Medulla oblongata (tissue), 1 donor: ENCODE measurements around the gene ABCC5.

Experiments
- DNase-seq: peaks from one replicate; pipeline ENCODE4 v3.0.0-alpha.2; 2015; ENCODE audit errors: extremely low spot score

Gene ABCC5

DNA sequence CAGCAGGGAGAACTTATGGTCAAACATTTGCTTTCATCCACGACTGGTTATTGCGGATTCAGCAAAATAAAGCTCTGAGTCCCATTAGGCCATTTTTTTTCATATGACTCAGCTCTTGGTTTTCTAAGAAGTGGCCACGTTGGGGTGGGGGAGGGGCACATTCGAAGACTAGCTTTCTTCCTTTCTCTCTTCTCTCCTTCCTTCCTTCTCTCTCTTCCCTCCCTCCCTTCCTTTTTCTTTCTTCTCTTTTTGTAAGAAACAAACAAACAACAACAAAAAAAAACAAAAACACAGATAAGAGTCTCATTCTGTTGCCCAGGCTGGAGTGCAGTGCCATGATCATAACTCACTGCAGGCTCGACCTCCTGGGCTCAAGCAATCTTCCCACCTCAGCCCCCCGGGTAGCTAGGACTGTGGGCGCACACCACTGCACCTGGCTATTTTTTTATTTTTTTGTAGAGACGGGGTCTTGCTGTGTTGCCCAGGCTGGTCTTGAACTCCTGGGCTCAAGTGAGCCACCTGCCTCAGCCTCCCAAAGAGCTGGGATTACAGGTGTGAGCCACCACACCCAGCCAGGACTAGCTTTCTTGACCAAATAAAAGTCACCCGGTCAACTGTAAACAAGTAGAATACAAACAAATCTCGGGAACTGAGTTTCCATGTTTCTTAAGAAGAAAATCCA is 41.6 kb downstream of the ABCC5 start:
- no peak for DNase-seq

DNA sequence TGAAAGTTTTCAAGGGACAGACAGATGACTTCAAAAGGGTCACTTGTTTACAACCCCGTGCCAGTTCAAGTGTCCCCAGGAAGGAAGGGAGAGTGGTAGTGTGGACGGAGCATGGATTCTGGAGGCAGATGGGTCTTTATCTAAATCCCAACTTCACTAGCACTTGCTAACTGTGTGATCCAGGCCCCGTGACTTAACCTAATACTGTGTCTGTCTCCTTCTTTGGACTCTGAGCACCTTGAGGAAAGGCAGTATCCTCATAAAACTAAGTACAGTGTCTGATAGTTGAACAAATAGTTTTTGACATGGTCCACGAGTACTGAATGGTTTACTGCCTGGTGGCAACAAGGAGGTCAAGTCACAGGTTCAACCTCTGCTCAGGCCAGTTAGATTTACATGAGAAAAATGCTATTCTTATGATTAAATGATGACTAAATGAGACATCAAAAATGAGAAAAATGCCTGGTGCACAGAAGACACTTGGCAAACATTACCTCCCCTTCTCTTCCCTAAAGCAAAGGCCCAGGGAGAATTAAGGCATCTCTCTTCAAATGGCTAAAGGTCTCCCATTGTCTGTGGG is 48.9 kb downstream of the ABCC5 start:
- DNase-seq, result no peak

DNA sequence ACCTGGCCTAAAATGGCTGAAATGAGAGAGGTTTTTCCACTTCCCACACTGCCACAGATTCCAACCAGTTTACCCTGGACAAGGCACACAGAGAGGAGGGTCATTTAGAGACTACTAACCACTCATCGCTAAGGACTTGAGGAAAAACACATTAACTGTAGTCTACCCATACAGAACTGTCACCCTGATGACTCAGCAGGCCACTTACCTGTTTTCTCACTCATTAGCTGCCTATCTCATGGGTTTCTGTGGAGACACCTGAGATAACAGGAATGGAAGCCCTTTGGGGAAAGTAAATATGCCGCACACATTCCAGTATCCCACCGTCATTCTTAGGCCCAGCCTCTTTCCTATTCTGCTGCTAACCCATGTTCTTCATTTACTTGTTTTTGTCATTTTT is 50.0 kb downstream of the ABCC5 start:
- no peak for DNase-seq

DNA sequence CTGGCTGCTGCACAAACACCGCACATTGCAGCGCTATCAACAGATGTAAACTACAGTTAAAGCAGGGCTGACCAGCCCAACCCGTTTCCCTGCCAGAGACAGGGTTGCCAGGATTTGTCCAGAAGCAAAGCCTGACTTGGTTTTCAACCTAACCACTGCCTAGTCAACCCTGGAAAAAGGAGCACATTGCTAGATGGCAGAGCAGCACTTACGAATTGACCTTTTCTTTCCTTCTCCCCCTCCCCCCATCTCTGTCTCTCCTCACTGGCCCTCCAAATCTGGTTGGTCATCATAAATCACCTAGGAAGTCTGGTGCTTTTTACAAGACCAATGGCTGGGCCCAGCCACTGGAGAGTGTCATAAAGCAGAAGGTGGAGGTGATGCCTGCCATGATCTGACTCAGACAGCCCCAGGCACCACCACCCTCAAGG is 51.3 kb downstream of the ABCC5 start:
- DNase-seq, result no peak

DNA sequence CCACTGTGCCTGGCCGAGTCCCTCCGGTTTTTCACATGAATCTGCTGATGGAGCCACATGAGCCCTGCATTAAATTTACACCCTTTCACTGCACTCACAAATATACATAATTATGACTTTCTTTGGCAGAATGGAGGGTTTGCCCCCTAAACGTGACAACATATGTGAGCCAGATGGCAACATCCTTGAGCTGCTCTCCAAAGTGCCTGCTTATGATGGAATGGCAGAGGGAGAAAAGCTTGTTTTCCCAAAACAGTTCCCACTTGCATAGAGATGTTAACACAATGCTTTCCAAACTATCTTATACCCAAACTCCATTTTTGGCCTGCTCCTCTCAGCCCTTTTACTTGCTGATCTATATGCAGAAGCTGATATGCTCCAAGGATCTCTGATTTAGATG is 54.9 kb downstream of the ABCC5 start:
- DNase-seq, result no peak

DNA sequence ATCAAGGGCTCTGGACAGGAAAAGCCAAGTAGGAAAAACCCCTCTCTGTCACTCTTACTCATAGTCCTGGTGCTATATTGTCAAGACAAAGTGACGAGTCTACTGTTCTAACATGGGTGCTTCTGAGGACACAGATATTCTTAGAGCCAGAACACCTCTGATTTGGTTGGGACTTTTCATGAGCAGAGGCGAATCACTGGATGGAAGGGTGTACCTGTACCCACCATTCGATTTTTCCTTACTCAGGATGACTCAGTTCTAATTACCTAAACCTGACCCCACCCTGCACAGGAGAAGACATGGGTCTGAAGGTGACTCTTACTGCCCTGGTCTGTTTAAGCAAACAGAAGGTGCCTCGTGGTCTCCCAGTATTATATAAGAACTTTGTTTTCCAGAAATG is 58.5 kb downstream of the ABCC5 start:
- no peak for DNase-seq

DNA sequence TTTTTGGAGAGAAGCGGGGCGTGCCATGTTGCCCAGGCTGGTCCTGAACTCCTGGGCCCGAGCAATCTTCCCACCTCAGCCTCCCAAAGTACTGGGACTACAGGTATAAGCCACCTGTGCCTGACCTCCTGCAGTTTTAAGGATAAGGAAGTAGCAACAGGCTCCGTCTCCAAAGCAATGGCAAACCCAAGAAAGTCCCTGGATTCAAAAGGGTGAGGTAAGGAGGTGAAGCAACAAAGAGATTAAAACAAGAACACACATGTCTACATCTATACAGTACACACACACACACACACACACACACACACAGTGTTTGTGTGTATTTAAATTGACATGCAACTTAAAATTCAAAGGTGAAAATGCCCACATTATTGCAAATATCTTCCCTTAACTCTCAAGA is 58.9 kb downstream of the ABCC5 start:
- DNase-seq, result no peak

DNA sequence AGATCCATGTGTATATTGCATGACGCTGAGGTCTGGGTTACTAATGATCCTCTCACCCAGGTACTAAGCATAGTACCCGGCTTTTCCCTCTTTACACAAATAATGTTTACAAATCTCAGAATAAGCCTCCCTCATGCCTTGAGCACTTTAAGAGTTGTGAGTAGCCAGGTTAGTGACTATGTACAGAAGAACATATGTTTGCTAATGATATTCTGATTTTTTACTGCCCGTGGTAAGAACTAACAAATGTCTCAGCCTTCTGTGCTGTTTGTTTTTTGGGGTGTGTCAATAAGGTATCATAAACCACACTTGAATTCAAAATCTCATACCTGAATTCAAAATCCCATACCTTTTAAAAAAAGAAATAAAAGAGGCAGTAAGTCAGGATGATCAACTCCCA is 59.5 kb downstream of the ABCC5 start:
- DNase-seq, result no peak

DNA sequence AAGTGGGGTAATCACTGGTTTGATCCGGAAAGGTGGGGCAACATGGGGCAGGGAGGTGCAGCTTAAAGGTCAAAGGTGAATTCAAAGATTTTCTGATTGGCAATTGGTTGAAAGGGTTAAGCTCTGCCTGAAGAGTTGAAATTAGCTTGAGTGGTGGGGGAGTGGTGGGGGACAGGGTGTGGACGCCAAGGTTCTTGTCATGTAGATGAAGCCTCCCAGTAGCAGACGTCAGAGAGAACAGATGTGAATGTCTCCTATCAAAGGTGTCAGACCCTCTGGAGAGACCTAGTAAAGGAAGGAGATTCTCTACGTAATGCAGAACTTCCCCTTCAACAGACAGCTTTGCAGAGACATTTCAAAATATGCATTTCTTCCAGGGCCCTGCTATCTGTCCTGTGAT is 62.8 kb downstream of the ABCC5 start:
- no peak for DNase-seq

DNA sequence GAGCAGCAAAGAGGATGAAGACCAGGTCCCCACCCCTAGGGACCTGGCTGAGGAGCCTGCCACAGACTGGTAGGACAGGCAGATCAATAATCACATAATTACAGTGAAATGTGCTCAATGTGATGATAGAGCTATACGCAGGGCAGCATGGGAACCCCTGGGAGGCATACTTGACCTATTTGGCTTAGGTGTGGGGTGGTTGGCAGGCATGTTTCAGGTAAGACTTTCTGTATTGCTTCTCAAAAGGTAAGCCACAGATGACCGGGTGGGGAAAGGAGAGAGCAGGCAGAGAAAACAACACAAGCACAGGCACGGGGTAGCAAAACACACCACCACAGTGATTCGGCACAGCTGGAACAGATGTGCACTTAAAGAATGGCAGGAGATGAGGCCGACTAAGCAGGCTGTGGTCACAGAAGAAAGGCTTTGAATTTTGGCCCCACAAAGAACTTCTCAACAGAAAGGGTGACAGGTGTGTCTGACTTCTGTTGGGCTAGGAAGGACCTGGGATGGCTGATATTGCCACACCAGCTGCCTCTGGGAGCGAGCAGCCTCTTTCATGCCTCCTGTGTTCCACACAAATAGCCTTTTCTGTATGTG is 64.1 kb downstream of the ABCC5 start:
- DNase-seq, result no peak

DNA sequence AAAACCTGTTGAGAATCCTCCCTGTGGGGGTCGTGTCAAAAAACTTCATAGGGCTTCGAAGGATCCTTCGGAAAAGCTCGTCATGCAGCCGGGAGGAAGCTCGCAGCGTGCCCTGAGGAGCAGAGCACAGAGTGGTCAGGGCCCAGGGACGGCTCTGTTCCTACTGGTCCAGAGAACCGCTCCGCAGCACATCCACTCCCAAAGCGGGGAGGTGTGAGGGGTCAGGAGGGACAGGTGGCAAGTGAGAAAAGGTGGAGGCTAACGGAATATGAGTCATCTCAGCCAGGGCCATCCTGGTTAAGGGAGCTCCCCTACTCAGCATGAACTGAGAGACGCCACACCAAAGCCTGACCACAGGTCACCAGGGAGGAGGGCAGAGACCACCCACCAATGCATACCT is 66.2 kb downstream of the ABCC5 start:
- no peak for DNase-seq

DNA sequence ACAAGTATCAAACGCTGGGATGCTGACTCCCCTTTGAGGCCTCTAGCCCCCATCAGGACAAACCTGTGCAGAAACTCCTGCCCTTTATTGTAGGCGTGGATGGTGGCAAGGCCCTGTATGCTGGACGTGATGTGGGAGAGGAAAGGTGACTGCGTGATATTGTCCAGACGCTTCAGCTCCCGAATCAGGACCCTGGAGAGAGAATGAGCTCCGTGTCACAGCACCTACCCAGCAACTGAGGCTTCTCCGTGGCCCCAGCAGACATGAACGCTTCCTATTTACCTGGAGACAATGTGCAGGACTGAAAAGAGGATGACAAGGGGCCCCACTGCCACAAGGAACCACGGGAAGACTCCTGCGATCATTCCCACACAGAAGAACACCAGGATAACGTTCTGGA is 68.0 kb downstream of the ABCC5 start:
- DNase-seq, result no peak

DNA sequence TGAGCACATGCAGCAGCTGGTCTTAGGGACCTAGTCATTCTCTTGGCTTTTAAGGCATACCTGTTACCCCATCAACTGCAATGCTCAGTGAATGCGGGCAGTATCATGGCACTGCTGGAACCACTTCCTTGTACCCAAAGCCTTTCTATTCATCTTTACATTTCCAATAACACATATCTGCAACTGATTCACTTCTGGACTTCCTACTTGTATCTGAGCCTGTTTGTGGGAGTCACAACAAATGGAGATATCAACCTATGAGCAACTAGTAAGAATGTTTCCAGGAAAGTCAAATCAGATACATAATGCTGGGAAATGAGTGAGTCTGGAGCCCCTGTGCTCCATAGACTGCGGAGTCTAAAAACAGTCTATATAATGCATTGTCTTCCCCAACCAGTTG is 71.6 kb downstream of the ABCC5 start:
- DNase-seq, result no peak

DNA sequence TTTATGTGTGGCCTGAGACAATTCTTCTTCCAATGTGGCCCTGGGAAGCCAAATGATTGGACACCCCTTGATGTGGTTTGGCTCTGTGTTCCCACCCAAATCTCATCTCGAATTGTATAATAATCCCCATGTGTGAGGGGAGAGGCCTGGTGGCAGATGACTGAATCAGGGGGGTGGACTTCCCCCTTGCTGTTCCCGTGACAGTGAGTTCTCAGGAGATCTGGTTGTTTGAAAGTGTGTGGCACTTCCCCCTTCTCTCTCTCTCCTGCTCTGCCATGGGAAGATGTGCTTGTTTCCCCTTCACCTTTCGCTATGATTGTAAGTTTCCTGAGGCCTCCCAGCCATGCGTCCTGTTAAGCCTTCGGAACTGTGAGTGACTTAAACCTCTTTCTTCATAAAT is 72.9 kb downstream of the ABCC5 start:
- DNase-seq, result no peak

DNA sequence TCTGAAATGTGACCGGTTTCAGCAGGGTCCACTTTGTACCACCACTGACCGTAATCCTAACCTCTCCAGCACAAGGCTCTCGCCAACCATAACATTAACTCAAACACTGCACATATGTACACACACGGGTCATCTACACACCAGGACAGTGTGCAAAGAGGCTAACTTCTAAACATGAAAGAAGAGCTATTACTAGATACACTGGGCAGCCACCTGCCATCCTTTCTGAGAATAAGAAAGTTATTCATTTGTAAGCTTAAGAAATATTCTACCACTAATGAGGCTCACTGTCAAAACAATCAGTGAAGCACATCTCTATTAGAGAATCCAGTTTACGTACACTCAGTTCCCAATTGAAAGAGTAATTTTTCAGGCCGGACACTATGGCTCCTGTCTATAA is 73.9 kb downstream of the ABCC5 start:
- no peak for DNase-seq

DNA sequence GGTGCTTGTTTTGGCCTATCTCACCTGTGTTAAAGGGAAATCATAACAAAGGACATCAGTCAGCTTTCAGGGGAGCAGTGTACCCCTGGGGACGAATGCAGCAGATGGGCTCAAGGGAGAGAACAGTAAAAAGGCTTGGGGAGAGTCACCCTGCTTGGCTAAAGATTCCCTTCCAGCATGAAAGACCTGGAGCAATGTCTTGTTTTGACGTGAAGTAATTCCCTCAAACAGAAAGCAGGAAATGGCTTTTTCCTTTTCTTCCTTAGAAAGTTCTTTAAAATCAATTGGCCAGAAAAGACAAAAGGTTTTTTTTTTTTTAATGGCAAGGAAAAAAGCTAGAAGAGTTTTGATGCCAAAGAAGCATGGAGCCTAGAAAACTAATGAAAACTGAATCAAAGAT is 76.5 kb downstream of the ABCC5 start:
- no peak for DNase-seq

DNA sequence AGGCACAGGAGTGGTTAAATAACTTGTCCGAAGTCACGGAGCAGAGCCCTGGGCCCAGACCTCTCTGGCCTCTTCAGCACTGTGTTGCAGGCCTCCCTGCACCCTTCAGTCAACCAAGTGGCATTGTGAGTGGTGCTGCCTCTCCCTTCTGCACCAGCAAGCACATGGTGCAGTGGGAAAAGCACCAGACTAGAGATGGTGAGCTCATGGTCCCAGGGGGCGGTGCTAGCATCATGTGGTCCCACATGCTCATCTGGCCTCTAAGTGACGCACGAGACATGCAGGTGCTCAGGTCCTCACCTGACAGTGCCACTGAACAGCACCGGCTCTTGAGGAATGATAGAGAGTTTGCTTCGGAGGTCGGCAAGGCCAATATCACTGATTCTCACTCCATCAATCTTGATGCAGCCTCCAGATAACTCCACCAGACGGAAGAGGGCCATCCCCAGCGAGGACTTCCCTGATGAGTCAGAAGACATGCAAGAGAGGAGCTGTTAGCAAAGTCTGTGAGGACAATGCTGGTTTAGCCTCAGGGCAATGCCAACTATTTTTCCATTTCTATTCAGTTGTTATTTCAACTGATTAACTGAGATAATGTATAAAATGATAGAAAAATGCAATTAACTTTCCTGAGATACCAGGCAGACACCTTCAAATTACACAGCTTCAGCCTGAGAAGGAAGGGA is 79.9 kb downstream of the ABCC5 start:
- no peak for DNase-seq

DNA sequence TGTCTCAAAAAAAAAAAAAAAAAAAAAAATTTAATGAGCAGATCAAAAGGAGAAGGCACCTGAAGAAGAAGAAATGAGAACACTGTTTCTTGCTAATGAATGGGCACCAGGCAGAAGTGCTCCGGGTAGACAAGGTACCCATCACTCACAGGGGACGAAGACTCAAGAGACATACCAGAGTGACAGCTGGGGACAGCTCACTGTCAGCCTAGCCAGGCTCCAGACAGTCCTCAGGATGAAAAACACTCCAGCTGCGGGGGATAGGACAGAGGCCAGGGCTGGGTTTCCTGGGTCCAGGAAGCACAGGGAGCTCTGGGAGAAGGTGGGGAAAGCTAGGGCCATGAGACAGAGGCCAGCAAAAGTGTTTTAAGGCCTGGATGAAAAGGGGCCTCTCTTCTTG is 84.5 kb downstream of the ABCC5 start:
- no peak for DNase-seq

DNA sequence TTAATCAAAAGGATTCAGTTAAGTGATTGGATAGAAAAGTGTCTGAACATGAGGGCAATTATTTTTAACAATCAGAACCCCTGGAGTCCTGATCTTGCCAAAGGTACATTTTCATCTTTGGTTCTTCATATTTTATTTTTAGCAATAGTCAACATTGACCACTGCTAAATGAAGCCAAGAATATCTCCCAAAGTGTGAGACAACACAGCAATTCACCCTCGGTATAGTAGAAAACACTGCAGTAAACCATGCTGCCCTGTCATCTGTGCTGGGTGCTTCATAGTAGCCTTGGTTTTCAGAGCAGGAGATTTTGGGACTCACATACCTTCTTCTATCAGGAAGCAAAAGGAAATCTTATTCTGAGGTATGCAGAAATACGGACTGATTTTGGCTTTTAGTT is 85.8 kb downstream of the ABCC5 start:
- no peak for DNase-seq

DNA sequence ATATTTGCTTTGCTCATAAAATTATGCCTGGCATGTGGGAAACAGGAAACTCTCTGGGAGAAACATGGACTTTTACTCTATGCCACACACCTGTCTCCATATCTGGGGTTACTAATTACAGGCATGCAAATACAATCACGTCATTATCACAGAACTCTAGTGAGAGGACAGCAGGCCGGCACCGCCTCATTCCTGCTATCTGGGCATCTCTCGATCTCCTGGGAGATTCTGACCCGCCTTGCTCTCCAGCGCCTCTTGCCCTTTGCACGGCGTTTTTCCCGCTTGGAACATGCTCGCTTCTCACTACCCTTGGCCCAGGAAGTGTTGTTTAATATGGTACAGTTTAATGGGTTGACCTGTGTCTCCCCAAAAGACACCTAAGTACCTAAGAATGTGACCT is 87.6 kb downstream of the ABCC5 start:
- DNase-seq, result no peak

DNA sequence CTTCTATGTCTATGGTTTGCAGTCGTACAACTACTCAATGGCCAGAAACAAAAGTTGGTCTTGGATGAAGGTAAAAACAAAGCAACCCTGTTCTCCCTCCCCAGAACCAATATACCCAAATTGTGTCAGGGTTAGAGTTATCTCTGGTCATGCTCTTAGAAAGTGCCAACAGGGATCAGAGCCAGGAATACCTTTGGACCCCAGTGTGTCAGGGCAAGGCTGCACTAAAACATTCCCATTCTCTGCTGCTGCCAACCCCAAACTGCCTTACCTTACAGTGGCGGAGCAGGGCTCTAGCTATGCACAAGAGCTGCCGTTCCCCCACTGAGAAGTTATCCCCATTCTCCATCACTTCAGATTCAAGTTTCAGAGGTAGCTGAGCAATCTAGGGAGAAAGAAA is 90.6 kb downstream of the ABCC5 start:
- no peak for DNase-seq

DNA sequence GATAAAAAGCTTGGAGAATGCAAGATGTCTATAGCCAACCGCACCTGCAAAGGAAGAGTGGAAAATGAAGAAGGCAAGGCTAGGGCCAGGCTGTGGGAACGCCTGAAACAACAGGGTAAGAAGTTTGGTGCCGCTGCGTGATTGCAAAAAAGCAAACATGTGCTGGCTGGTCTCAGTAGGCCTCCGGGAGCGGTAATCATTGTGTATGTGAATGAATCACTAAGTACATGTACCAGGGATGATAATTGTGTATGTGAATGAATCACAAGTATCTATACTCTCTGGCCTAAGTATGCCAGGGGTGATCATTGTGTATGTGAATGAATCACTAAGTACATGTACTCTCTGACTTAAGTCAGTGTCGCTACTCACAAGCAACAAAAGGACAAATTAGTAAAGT is 92.7 kb downstream of the ABCC5 start:
- DNase-seq, result no peak

DNA sequence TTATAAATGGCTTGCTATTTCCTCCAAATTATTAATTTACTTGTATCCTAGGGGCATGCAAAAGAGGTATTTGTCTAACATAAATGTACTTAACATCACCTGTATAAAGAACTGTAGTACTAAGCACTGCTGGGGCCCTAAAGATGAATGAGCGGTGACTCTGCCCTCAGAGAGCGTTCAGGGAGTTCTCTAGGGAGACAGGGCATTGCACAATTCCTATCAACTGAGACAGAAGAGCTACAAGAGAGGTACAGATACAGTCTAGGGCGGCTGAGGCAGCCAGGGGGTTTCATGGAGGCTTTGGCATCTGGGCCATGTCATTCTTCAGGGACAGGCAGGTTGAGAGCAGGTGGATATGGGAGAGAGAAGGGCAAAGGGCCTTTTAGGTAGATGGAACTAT is 93.1 kb downstream of the ABCC5 start:
- DNase-seq, result no peak
